CD4-positive, alpha-beta T cell treated with Interferon alpha-2 for 1 hour (primary cell): ENCODE measurements around the gene CDH11.

Experiments
- DNase-seq, 2 donors: peaks; one replicate each; pipeline ENCODE4 v3.0.0-alpha.2; 2020 to 2022

CDH11 gene

GRCh38 chr16:64973171-64973570, 148.7 kb downstream of the CDH11 start:
- DNase-seq, result no peak

GRCh38 chr16:64971171-64971570, 150.7 kb downstream of the CDH11 start:
- DNase-seq, result no peak

DNA sequence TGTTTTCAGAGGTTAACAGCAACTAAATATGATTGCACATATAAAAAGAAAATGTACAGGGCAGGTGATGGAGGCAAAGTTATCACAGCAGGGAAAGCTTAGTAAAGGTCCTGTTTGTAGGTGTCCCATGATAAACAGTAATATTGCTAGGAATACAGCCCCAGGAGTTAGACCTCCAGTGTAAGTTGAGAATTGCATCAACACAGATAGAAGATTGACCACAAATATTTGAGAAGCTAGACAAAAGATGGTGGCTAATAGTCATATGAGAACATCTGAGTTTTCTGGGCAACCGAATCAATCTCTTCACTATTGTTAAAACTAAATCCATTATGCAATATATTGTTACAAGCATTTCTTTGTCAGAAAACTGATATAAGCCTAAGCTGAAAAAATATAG, 152.6 kb downstream of the CDH11 start:
- DNase-seq, result no peak

- DNase-seq, result no peak
These were observed 153.3 kb downstream of the CDH11 start for GRCh38 chr16:64968539-64968938.

- no peak for DNase-seq
These were observed 157.7 kb downstream of the CDH11 start for GRCh38 chr16:64964126-64964540.

- no peak for DNase-seq
These were observed 159.1 kb downstream of the CDH11 start for GRCh38 chr16:64962786-64963185.

- DNase-seq, result no peak
These were observed 164.6 kb downstream of the CDH11 start for GRCh38 chr16:64957246-64957645.

DNA sequence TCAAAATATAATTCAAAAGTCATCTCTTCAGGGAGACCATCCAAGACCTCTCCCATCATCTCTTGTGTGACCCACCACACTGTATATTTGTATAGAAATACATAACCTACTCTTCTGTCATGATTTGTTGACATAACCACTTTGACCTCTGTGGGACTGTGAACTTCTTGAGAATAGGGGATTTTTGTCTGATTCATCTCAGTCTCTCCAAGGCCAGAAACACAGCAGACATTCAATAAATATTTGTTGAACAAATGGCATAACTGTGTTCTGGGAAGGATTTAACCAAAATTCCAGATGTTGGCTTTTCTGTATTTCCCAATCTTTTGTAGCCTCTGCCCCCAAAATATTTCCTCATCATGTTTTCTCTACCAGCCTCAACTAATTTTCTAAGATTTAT, 169.7 kb downstream of the CDH11 start:
- no peak for DNase-seq

- DNase-seq, result no peak
These were observed 170.7 kb downstream of the CDH11 start for GRCh38 chr16:64951193-64951592.

DNA sequence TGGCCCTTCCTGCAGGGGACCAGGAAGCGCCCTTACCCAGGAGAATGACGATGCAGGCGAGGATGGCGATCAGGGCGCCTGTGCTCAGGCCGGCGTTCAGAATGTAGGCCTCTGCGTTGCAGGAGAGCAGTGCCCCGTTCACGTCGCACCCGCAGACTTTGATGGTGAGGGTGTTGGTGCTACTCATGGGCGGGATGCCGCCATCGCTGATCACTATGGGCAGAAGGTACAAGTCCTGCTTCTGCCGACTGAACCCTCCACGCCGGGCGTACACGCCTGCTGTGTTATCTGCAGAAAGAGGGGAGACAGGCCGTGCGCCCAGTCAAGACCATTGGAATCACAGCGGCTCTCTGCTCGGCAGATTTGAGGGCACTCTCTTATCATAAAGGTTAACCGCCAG, 171.1 kb downstream of the CDH11 start:
- DNase-seq, result no peak

GRCh38 chr16:64950262-64950661, 171.6 kb downstream of the CDH11 start:
- DNase-seq, result no peak

- no peak for DNase-seq
These were observed 173.8 kb downstream of the CDH11 start for GRCh38 chr16:64948056-64948455.

GRCh38 chr16:64947651-64948050, 174.2 kb downstream of the CDH11 start:
- no peak for DNase-seq

GRCh38 chr16:64933885-64934284, 188.0 kb downstream of the CDH11 start:
- no peak for DNase-seq

DNA sequence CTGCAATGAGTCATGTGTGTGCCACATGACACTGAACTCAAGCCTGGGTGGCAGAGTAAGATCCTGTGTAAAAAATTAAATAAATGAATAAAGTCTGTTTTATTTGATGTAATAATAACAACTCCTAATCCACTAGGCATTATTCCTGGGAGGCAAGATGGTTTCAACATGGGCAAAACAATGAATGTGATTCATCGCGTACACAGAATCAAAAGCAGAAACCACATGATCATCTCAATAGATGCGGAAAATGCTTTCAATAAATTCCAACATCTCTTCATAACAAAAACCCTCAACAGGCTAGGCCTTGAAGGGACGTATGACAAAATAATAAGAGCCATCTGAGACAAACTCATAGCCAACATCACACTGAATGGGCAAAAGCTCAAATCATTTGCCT, 195.4 kb downstream of the CDH11 start:
- no peak for DNase-seq

DNA sequence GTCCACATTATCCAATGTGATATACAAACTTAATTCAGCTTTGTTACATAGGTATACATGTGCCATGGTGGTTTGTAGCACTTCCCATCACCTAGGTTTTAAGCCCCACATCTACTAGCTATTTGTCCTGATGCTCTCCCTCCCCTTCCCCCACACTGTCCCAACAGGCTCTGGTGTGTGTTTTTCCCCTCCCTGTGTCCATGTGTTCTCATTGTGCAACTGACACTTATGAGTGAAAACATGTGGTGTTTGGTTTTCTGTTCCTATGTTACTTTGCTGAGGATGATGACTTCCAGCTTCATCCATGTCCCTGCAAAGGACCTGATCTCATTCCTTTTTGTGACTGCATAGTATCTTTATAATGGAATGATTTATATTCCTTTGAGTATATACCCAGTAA, 196.7 kb downstream of the CDH11 start:
- no peak for DNase-seq

DNA sequence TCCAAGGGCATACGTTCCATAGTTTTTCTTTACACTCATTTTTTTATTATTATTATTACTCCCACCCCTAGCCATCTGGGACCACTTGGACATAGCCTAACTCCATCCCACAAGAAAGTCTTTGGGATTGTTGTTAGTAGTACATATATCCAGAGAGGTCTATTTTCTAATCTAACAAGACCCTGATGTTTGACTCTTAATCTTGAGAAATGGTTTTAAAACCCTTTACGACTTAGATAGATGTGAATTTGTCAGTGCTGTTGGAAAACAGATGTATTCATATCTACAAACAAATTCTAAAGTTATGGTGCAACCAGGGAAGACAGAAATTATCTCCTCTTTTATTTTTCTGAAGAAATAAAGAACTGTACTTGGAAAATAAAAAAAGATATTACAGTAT, 197.8 kb downstream of the CDH11 start:
- no peak for DNase-seq

DNA sequence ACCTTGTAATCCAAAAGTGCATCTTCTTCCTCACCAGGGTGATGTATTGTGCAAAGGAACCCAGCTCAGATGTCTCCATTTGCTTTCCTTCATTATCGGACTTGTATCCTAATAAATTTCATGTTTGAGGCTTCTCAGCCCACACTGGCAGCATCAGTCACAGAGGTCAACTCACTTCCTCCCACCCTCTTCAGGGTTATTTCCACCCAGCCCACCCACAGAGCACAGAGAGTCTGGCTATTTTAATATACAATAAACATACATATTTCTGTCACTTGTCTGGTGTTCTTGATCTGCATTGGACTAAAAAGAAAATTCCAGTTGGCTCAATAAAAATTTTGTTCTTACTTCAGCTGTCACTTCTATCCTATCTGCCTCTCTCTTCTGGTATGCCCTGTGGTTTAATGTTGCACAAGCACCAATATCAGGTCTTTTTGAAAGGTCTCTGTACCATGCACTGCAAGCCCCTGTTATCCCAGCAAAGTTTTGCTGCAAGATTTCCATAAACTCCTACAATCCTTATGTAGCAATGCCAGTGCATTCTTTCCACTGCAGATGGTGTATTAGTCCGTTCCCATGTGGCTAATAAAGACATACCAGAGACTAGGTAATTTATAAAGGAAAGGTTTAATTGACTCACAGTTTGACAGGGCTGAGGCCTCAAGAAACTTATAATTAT, 201.8 kb downstream of the CDH11 start:
- DNase-seq, result no peak

GRCh38 chr16:64919141-64919540, 202.7 kb downstream of the CDH11 start:
- DNase-seq, result no peak

DNA sequence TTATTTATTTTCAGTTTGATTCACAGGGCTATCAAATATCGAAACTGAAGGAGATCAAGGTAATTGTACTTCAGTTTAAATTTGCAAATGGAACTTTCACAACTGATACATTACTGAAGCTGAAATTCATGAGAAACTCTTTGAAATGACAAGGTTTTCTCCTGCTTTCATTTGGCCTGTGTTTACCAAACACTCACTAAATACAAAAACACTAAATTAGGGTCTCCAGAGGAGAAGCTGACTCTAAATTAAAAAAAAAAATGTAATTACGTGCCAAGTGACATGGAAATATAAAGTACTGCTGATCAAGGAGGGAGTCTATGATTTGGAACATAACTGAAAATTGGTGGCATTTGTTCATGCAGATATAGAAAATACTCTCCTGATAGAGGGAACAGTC, 205.8 kb downstream of the CDH11 start:
- DNase-seq, result no peak

DNA sequence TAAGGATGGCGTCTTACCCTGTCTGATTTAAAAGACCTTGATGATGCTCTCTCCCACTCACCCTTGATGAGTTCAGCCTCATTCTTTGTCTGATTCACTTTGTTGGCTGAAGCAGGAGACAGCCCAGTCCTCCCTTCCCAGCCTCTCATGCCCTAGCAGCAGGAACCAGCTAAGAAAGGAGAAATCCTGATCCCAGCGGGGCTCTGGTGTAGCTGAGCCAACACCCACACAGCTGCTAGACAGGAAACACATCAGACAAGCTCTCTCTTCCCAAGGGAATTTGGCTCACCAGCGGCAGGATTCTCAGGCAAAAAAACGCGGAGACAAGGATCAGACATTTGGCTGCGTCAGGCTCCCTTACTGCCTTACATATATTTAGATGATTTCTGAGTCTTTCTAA, 211.5 kb downstream of the CDH11 start:
- DNase-seq, result no peak

GRCh38 chr16:64907844-64908243, 214.0 kb downstream of the CDH11 start:
- DNase-seq, result no peak

DNA sequence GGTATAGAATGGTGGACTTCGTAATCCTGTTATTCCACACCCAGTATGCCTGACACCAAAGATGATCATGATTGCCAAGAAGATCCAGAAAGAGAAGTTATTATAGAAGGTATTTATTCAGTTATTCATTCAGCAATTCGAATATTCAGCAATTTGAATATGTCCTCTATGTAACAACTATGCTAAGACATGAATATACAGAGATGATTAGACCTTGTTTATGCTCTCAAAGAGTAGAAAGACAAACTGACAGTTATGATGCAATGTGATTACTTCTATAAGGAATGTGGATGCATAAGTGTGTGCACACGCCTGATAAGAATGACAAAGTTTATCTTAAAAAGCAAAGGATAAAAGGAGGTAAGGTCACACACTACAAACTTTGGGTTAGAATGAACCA, 218.1 kb downstream of the CDH11 start:
- DNase-seq, result no peak

- DNase-seq, result no peak
These were observed 221.3 kb downstream of the CDH11 start for GRCh38 chr16:64900517-64900916.

DNA sequence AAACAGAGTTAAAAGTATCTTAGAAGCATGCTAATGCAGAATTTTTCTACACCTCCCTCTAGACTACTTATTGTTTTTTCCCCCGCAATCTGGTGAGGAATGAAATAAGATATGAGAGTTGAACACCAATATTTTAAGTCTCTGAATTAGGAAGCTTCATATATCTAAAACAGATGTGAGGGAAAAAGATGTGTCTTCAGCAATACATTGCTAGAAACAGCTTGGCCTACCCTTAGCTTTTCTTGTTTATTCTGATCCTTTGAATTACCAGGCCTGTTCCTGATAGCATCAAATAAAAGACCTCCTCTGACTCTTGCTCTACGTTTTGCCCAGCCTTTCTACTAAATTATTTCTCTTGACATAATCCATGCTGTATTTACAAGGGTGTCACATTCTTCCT, 221.8 kb downstream of the CDH11 start:
- no peak for DNase-seq

DNA sequence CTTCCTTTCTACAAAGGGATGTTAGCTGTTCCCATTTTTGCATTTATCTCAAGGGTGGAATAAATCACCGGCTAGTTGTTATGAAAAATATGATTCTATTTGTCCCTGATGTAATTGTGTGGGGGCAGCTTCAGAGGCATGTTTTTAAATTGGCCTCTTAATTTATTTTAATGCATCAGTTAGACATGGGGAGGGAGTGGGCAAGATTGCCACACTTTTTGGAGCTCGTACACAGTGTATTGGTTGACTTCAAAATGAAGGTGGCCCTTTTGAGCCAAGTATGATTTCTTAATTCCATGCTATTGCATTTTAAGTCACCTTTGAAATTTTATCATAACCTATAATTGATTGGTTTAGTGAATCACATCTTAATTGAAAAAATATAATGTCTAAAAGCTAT, 223.7 kb downstream of the CDH11 start:
- no peak for DNase-seq
